GM18499 (cell line): ENCODE results near the gene LPCAT3.
A peak's percentile ranks its signal among the peaks of the same experiment; 100 is the strongest.

Experiments
- ATAC-seq: cut with Tn5 transposase; IDR thresholded peaks from one replicate; pipeline ENCODE4 v1.9.1; 2021; ENCODE audit warnings: moderate number of reproducible peaks; ENCODE audit not compliant: insufficient read depth, unreplicated experiment

LPCAT3 gene

GRCh38 chr12:6943389-6943721 lies 74.9 kb downstream of the LPCAT3 start:
- no peak for ATAC-seq

- no peak for ATAC-seq
Observed at GRCh38 chr12:6942331-6942665, 76.0 kb downstream of the LPCAT3 start.

GRCh38 chr12:6941782-6942181 lies 76.5 kb downstream of the LPCAT3 start:
- no peak for ATAC-seq

- ATAC-seq, result no peak
Observed at GRCh38 chr12:6941267-6941666, 77.0 kb downstream of the LPCAT3 start.

- no peak for ATAC-seq
Observed at GRCh38 chr12:6939191-6939540, 79.1 kb downstream of the LPCAT3 start.

- no peak for ATAC-seq
Observed at GRCh38 chr12:6938353-6939190, 79.7 kb downstream of the LPCAT3 start.

- peak; percentile 66 for ATAC-seq
Observed at GRCh38 chr12:6937481-6938352, 80.6 kb downstream of the LPCAT3 start.

GRCh38 chr12:6936636-6937480 lies 81.4 kb downstream of the LPCAT3 start:
- ATAC-seq, result no peak

- ATAC-seq, result no peak
Observed at GRCh38 chr12:6936194-6936635, 82.1 kb downstream of the LPCAT3 start.

GRCh38 chr12:6935371-6936193 lies 82.7 kb downstream of the LPCAT3 start:
- no peak for ATAC-seq

- no peak for ATAC-seq
Observed at GRCh38 chr12:6934110-6934509, 84.2 kb downstream of the LPCAT3 start.

- ATAC-seq, result no peak
Observed at GRCh38 chr12:6932766-6933165, 85.5 kb downstream of the LPCAT3 start.

GRCh38 chr12:6929466-6930452 lies 88.5 kb downstream of the LPCAT3 start:
- ATAC-seq, result no peak

- ATAC-seq, result no peak
Observed at GRCh38 chr12:6928703-6929407, 89.4 kb downstream of the LPCAT3 start.

- no peak for ATAC-seq
Observed at GRCh38 chr12:6928022-6928702, 90.1 kb downstream of the LPCAT3 start.

GRCh38 chr12:6927379-6928021 lies 90.8 kb downstream of the LPCAT3 start, which contains the start of gene ATN1:
TSS of gene ATN1 (plus strand) at chr12:6927959. CDS start at chr12:6934002, 6,043 bp downstream.
- ATAC-seq, result no peak
